Ureter (tissue), 1 donor: ENCODE data around the gene XYLB. TPM values are rescaled to one million over a fixed set of nuclear protein-coding genes. Genes with fewer than 3 reads are reported as not detected.
"Not testable (repeated sequence)": the region's sequence is repeated elsewhere in the genome, so short reads cannot be mapped to it uniquely, and the experiment has no call there.

Source experiments
- DNase-seq: peaks from one replicate; pipeline ENCODE4 v3.0.0-alpha.2; 2020; ENCODE audit warnings: low spot score
- total RNA-seq: library from RNA; stranded (reverse); gene quantifications from one replicate; pipeline ENCODE4 v1.2.4, GENCODE V29; 2023
- donor health status: DM: yes; HTN: yes; CAD: no.

XYLB gene
- total RNA-seq, 1 donor from 2014 or later: 19.3 TPM

DNA sequence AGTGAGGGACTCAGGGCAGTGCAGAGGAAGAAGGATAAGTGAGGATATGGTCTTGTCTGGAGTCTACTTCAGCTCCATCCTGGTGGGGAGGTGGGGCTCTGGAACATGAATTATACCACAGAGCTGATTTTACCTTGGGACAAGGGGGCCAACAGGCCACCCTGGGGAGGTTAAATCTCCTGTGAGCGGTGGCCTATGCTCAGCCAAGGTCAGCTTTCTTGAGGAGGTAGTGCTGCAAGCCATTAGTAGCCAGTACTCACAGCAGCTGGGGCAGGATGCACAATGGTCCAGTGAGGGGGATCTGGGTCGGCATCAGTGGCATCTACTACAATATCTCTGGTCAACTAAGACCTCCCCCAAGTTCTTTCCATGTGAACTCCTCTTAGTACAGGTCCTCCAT is 49.7 kb downstream of the XYLB start:
- no peak for DNase-seq

DNA sequence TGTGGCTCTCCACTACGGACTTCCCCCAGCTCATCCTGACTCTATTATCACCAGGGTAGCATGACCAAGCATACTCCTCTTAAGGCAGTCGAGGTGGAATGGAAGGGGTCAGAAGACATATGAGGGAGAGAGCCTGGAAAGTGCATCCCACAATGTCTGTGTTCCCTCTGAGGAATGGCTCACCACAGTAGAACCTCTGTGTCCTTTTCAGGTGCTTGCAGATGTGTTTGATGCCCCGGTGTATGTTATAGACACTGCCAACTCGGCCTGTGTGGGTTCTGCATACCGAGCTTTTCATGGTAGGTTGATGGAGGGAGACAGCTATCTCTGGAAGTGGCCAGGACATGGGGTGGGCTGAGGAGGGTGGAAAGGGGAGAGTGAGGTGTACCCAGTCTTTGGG is 50.3 kb downstream of the XYLB start:
- DNase-seq: no peak

DNA sequence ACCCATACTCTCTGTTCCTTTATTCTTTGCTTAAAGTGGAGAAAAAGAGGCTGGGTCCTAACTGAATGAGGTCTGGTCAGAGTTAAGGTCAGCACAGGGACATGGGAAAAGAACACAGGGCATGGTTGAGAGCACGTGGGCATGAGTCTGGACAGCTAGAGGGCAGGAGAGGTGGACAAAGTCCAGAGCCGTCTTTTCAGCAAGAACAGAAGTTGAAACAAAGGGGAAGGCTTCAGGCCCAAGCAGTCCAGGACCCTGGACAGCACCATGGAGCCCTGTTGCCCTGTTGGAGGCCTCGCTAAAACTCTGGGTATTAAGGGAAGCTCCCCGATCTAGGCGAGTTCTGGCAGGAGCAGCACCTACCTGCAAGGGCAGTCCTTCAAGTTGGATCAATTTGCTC is 50.7 kb downstream of the XYLB start:
- no peak for DNase-seq

DNA sequence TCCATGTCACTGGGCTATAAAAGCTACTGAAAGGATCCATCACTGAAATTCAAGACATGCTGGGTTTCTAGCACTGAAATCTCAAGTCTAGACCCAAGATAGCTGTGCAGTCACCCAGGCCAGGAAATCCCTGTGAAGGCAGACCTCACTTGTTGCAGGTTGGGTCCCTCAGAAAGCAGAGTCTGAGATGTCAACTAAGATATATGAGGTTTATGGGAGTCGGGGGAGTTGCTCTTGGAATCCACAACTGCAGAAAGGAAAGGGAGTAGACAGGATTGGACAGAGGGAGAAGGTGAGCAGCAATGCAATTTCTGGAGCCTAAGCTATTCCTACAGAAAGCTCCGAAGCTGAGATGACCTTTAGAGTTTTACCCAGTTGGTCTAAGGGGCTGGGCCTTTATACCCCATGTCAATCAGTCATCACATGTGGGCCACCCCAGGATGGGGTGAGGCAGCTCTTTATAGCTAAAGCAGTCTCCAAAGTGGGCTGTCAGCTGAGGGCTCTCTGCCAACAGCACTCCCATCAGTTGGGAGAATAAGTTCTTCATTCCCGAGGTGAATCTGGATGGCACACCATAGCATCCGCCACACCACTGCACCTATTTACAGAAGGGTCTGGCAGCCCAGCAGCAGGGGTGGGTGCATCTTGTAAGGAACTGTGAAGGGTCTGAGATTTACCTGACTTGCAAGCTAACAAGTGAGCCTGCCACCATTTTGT is 54.8 kb downstream of the XYLB start:
- no peak for DNase-seq

DNA sequence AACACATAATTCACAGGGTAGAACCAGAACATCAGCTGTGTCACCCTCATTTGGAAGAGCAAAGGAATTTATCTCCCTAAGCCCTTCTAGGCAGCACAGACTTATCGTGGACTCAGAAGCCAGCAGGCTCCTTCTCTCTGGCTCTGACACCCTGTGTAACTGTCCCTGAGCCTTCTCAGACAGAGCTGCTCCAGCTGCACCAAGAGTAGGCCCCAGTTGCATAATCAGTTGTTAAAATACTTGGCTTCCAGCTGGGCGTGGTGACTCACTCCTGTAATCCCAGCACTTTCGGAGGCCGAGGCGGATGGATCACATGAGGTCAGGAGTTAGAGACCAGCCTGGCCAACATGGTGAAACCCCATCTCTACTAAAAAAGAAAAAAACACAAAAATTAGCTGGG is 57.7 kb downstream of the XYLB start:
- DNase-seq: no peak

DNA sequence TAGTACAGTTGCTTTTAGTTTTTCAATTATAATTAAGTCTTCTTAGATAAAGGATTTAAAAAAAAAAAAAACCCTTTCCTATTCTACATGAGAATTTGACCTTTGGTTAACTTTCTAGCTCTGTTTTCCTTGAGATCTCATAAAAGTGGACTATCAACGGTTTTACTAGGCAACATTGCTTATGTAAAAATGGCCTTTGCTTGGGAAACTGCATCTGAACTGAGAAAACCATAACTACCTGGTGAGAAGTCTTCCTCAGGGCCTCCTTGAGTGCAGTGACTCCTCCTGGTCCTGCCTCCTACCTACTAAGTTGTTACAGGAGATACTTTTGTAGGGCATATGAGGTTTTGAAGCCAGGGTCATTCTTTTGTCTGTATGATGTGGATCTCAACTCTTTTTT is 65.0 kb downstream of the XYLB start:
- DNase-seq: no peak

DNA sequence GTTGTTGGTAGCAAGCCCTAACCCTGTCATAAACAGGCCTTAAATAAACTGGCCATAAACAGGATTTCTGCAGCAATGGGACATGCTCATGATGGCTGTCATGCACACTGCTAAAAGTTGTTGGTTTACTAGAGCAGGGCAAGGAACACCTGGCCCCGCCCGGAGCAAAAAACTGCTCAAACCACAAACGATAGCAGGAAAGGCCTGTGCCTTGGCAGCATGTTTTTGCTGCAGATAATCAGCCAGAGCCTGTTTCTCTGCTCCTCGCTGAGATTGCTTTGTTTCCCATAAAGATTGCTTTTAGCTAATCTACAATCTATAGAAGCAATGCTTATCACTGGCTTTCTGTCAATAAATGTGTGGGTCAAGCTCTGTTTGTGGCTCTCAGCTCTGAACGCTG is 74.2 kb downstream of the XYLB start:
- DNase-seq: not testable (repeated sequence)

DNA sequence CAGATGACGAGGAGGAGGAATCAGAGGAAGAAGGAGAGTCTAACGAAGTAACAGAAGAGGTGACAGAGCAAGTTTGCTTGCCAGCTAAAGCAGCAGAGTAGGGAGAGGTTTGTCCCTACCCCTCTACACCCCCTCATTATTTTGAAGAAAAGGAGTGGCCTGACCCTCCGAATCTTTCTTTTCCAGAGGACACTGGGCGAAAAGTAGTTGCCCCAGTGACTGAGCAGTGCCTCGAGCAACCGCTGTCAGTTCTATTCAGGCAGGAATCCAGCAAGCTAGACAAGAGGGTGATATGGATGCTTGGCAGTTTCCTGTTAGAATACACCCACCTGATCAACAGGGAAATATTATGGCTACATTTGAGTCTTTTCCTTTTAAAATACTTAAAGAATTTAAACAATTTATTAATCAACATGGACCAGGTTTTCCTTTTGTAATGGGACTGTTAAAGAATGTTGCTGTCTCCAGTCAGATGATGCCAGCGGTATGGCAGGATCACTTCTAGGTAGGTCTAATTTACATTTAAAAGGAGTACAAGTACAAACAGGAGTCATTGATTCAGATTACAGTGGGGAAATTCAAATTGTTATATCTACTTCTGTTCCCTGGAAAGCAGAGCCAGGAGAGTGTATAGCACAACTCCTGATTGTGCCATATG is 75.2 kb downstream of the XYLB start:
- DNase-seq: no peak

DNA sequence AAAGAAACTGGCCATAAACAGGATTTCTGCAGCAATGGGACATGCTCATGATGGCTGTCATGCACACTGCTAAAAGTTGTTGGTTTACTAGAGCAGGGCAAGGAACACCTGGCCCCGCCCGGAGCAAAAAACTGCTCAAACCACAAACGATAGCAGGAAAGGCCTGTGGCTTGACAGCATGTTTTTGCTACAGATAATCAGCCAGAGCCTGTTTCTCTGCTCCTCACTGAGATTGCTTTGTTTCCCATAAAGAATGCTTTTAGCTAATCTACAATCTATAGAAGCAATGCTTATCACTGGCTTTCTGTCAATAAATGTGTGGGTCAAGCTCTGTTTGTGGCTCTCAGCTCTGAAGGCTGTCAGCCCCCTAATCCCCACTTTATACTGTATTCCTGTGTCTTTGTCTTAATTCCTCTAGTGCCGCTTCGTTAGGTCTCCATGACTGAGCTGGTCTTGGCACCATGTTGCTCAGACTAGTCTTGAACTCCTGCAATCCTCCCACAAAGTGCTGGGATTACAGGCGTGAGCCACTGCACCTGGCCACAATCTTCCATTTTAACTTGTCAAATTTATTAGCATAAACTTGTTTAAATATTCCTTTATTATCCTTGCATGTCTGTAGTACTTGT is 80.3 kb downstream of the XYLB start:
- DNase-seq: not testable (repeated sequence)

DNA sequence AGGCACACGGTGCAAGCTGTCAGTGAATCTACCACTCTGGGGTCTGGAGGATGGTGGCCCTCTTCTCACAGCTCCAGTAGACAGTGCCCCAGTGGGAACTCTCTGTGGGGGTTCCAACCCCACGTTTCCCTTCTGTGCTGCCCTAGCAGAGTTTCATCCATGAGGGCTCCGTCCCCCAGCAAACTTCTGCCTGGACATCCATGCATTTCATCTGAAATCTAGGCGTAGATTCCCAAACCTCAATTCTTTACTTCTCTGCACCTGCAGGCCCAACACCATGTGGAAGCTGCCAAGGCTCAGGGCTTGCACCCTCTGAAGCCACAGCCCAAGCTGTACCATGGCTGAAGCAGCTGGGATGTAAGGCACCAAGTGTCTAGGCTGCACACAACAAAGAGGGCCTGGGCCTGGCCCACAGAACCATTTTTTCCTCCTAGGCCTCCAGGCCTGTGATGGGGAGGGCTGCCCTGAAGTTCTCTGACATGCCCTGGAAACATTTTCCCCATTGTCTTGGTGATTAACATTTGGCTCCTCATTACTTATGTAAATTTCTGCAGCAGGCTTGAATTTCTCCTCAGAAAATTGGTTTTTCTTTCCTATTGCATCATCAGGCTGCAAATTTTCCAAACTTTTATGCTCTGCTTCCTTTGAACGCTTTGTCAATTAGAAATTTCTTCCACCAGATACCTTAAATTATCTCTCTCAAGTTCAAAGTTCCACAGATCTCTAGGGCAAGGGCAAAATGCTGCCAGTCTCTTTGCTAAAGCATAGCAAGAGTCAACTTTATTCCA is 86.5 kb downstream of the XYLB start:
- DNase-seq: not testable (repeated sequence)

DNA sequence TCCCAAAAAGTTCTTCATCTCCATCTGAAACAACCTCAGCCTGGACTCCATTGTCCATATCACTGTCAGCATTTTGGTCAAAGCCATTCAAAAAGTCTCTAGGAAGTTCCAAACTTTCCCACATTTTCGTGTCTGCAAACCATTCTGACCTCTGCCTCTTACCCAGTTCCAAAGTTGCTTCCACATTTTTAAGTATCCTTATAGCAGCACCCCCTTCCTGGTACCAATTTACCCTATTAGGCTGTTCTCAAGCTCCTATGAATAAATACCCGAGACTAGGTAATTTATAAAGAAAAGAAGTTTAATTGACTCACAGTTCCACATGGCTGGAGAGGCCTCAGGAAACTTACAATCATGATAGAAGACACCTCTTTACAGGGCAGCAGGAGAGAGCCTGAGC is 87.1 kb downstream of the XYLB start:
- DNase-seq: not testable (repeated sequence)

DNA sequence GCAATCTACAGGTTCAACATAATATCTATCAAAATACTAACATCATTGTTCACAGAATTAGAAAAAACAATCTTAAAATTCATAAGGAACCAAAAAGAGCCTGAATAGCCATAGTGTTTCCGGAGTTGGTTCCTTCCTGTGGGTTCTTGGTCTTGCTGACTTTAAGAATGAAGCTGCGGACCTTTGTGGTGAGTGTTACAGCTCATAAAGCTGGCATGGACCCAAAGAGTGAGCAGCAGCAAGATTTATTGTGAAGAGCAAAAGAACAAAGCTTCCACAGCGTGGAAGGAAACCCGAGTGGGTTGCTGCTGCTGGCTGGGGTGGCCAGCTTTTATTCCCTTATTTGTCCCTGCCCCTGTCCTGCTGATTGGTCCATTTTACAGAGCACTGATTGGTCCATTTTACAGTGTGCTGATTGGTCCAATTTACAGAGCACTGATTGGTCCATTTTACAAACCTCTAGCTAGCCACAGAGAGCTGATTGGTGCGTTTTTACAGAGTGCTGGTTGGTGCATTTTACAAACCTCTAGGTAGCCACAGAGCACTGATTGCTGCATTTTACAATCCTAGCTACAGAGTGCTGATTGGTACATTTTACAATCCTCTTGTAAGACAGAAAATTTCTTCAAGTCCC is 92.0 kb downstream of the XYLB start:
- DNase-seq: not testable (repeated sequence)

DNA sequence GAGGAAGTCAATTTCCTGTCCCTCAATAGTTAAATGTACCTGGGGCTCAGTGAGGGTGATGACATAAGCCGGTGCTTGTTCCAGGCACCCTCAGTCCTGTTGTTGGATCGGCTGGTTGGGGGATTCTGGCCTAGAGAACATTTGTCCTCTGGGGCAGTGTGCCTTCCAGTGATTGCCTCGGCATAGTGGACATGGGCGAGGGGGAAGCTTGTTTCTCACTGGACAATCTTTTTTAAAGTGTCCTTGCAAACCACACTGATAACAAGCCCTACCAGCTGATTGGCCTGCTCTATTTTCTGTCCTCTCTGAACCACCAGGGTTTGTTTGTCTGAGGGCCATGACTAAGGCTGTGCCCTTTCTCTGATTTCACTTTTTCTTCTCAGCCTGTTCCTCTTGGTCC is 96.6 kb downstream of the XYLB start:
- DNase-seq: not testable (repeated sequence)

DNA sequence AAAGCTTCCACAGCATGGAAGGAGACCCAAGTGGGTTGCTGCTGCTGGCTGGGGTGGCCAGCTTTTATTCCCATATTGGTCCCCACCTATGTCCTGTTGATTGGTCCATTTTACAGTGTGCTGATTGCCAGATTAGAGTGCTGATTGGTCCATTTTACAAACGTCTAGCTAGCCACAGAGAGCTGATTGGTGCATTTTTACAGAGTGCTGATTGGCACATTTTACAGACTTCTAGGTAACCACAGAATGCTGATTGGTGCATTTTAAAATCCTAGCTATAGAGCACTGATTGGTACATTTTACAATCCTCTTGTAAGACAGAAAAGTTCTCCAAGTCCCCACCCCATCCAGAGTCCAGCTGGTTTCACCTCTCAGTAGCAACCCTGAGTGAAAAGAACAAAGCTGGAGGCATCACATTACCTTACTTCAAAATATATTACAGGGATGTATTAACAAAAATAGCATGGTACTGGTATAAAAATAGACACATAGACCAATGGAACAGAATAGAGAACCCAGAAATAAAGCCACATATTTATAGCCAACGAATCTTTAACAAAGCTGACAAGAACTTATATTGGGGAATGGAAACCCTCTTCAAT is 99.6 kb downstream of the XYLB start:
- no peak for DNase-seq

DNA sequence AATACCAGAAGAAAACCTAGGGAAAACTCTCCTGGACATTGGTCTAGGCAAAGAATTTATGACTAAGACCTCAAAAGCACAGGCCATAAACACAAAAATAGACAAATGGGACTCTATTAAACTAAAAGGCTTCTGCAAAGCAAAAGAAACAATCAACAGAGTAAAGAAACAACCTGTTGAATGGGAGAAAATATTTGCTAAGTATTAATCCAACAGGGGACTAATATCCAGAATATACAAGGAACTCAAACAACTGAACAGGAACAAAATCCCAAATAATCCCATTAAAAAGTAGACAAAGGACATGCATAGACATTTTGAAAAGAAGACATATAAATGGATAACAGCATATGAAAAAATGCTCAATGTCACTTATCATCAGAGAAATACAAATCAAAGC is 100.2 kb downstream of the XYLB start:
- DNase-seq: no peak

DNA sequence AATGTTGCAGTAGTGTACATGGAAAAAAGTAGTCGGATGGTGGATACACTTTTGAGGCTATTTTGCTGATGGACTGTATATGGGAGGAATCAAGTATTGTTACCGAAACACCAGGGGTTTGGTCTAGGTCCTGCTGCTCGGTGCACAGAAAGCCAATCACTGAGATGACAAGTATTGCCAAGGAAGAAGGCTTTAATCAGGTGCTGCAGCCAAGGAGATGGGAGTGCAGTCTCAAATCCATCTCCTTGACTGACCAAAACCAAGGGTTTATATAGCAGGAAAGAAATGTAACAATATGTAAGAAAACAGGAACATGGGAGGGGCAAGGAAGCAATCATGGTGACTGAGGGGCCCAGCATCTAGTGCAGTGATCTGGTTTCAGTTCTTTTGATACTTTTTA is 104.3 kb downstream of the XYLB start:
- DNase-seq: no peak

DNA sequence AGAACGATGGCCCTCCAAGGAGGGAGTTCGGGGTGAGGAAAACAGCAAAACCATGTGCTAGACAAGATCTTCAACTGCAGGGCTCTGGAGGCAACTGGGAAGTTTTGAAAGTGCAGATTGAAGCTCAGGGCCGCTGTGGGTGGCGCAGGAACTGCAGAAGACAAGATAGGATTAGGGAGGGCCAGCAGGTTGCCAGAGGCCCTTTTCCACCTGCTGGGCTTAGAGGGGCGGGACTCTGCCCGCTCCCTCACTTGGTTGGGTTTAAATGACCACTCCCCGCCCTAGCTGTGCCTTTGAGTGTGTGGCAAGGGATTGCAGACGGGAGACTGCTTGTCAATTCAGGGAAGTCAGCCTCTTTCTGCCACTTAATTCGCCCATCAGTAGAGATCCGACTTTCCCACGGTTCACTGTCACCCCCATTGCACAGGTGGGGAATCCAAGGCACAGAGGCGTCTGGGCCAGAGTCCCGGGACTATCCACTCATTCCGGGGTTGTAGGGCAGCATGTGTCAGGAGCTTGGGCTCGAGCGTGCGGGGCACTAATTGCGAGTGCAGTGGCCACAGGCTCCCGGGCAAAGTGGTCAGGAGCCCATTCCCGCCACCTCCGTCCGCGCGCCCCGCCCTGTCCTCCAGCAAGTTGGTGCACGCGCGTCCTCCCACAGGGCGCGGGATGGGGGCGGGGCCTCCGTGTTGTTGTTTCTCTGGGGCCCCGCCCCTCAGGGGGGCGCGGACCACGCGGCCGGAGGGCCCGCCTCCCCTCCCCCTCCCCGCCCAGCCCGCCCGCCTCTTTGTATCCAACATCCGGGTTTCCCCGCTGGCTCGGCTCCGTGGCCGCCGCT is 106.7 kb downstream of the XYLB start, which contains the start of gene ACVR2B:
Gene ACVR2B (plus strand): TSS at position 816 of the 838 bp plus-strand sequence. CDS start 433 bp downstream, outside the sequence.
- peak; percentile 87 for DNase-seq

DNA sequence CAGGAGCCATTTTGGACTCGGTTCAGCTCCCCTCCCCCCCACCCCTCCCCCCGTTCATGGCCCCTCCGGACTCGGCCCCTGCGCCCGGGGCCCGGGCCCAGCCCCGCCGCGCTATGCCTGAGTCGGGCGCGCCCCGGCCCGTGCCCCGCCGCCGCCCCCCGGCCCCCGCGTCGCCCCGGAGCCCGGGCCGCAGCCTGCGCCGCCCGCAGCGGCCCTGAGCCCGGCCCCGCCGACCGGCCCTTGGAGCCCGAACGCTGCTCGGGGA is 107.3 kb downstream of the XYLB start:
- no peak for DNase-seq

DNA sequence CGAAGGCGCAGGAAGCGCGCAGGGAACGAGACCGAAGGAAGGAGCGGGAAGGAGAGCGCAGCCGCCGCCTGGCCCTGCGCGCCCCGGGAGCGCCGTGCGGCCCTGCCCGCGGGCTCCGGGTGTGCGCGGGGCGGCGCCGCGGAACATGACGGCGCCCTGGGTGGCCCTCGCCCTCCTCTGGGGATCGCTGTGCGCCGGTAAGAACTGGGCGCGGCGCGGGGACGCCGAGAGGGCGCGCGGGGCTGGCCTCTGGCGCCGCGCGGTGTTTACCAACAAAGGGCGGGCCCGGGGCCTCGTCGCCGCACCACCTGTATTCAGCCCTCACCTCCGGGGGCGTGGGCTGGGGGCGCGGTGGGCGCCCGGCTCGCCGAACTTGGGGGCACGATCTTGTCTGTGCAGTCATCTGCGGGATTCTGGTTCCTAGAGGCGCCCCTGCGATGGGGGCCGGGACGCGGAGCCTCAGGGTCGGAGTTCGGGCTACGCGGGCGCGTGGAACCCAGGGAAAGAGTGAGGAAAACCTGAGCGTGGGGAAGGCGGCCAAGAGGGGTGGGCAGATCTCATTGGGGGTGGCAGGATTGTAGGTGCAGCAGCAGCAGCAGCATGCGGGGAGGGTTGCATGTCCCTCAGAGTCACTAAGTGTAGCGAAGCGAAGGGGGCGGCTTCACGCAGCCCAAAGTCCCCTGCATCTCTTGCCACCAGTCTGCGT is 107.7 kb downstream of the XYLB start:
- no peak for DNase-seq
